ENCODE data around the gene KDM4B. TPM values are rescaled to one million over a fixed set of nuclear protein-coding genes. Genes with fewer than 3 reads are reported as not detected.

Gene KDM4B
- total RNA-seq, 1 donor from 2014 or later = 25.8 TPM

- DNase-seq (ENCODE audit: low read depth) = peak; percentile 40
Observed at GRCh38 chr19:5032101-5032967, 63.4 kb downstream of the KDM4B start.

- DNase-seq (ENCODE audit: low read depth) = no peak
Observed at GRCh38 chr19:5035105-5035761, 66.3 kb downstream of the KDM4B start.

- DNase-seq (ENCODE audit: low read depth) = no peak
Observed at GRCh38 chr19:5035793-5036697, 67.1 kb downstream of the KDM4B start.

- peak; percentile 77 for DNase-seq (ENCODE audit: low read depth)
Observed at GRCh38 chr19:5036698-5037563, 68.0 kb downstream of the KDM4B start.

GRCh38 chr19:5037936-5038335 is 69.0 kb downstream of the KDM4B start:
- no peak for DNase-seq (ENCODE audit: low read depth)

- DNase-seq (ENCODE audit: low read depth) = no peak
Observed at GRCh38 chr19:5038631-5039271, 69.8 kb downstream of the KDM4B start.

GRCh38 chr19:5039642-5040543 is 71.0 kb downstream of the KDM4B start:
- no peak for DNase-seq (ENCODE audit: low read depth)

- no peak for DNase-seq (ENCODE audit: low read depth)
Observed at GRCh38 chr19:5040544-5041167, 71.7 kb downstream of the KDM4B start.

GRCh38 chr19:5041168-5041912 is 72.4 kb downstream of the KDM4B start:
- no peak for DNase-seq (ENCODE audit: low read depth)

GRCh38 chr19:5041913-5042187 is 72.9 kb downstream of the KDM4B start:
- no peak for DNase-seq (ENCODE audit: low read depth)

- DNase-seq (ENCODE audit: low read depth) = no peak
Observed at GRCh38 chr19:5042556-5042955, 73.6 kb downstream of the KDM4B start.

- no peak for DNase-seq (ENCODE audit: low read depth)
Observed at GRCh38 chr19:5045029-5045428, 76.1 kb downstream of the KDM4B start.

GRCh38 chr19:5045956-5046338 is 77.0 kb downstream of the KDM4B start:
- no peak for DNase-seq (ENCODE audit: low read depth)

- DNase-seq (ENCODE audit: low read depth) = peak; percentile 86
Observed at GRCh38 chr19:5046339-5047039, 77.6 kb downstream of the KDM4B start.

- no peak for DNase-seq (ENCODE audit: low read depth)
Observed at GRCh38 chr19:5047251-5047935, 78.5 kb downstream of the KDM4B start.

GRCh38 chr19:5048091-5048726 is 79.3 kb downstream of the KDM4B start:
- DNase-seq (ENCODE audit: low read depth) = peak; percentile 82

All from myocyte (in vitro differentiated cells).